ENCODE results near the gene TBCE. TPM values are rescaled to one million over a fixed set of nuclear protein-coding genes. Genes with fewer than 3 reads are reported as not detected.

TBCE gene
- total and polyA plus RNA-seq, 9 of the 15 experiments (the other 6 are each of a cell fraction or from before 2014, with no cell fraction given) = 52.6 to 92.1 (median 82.1) TPM

- peak; percentile 61 for TF ChIP-seq CEBPB (tag; IDR thresholded peaks at IDR 0.05)
- no peak for TF ChIP-seq CHAMP1 (IDR thresholded peaks at IDR 0.05)
- TF ChIP-seq HNRNPK (IDR thresholded peaks at IDR 0.05; ENCODE audit: low read depth, low read length, poor library complexity, severe bottlenecking) = no peak
- TF ChIP-seq TARDBP (IDR thresholded peaks at IDR 0.05) = no peak
- peak; percentile 37; the same call in 1 of the 2 replicates for TF ChIP-seq NCOR1 (IDR thresholded peaks at IDR 0.05)
- TF ChIP-seq ILK (tag; IDR thresholded peaks at IDR 0.05; ENCODE audit: borderline replicate concordance, low read depth) = no peak
- no peak for TF ChIP-seq ZNF586 (CRISPR knock-in tag; conservative IDR thresholded peaks at IDR 0.05)
- no peak for TF ChIP-seq GTF2A2 (tag; IDR thresholded peaks at IDR 0.05)
- peak; percentile 66 for TF ChIP-seq BRD9 (IDR thresholded peaks at IDR 0.05; ENCODE audit: low read depth, partially characterized antibody)
- TF ChIP-seq ZFP36 (IDR thresholded peaks at IDR 0.05; ENCODE audit: low read depth, low read length, partially characterized antibody) = peak; percentile 75
- peak; percentile 55 for TF ChIP-seq DPF2 (IDR thresholded peaks at IDR 0.05)
- 0 out of 2 replicates have a peak, but pooled peaks have one; percentile 7 for TF ChIP-seq JUND (IDR thresholded peaks at IDR 0.05; ENCODE audit: borderline replicate concordance, low read depth, low read length)
- TF ChIP-seq JUND (tag; IDR thresholded peaks at IDR 0.05; ENCODE audit: borderline replicate concordance, low read depth, low read length) = no peak
- no peak for TF ChIP-seq CEBPZ (IDR thresholded peaks at IDR 0.05; ENCODE audit: borderline replicate concordance, low read depth, low read length)
- TF ChIP-seq EGR1 (conservative IDR thresholded peaks at IDR 0.05) = no peak
- peak; percentile 57; the same call in 1 of the 2 replicates for TF ChIP-seq HDAC2 (IDR thresholded peaks at IDR 0.05)
- TF ChIP-seq SNIP1 (IDR thresholded peaks at IDR 0.05; ENCODE audit: low read depth) = no peak
- no peak for TF ChIP-seq HNRNPUL1 (IDR thresholded peaks at IDR 0.05; ENCODE audit: low read length)
- no peak for TF ChIP-seq CBX1 (IDR thresholded peaks at IDR 0.05; ENCODE audit: low read depth)
- peak; percentile 30; the same call in 1 of the 2 replicates for TF ChIP-seq GATA2 (CRISPR knock-in tag; IDR thresholded peaks at IDR 0.05)
- TF ChIP-seq KDM1A (IDR thresholded peaks at IDR 0.05) = peak; percentile 91 to 92
- no peak for TF ChIP-seq NCOA4 (IDR thresholded peaks at IDR 0.05; ENCODE audit: partially characterized antibody)
- no peak for TF ChIP-seq ZNF780A (CRISPR knock-in tag; IDR thresholded peaks at IDR 0.05)
- no peak for TF ChIP-seq ZNF57 (CRISPR knock-in tag; IDR thresholded peaks at IDR 0.05)
- no peak for TF ChIP-seq MTA3 (IDR thresholded peaks at IDR 0.05; ENCODE audit: borderline replicate concordance)
- no peak for TF ChIP-seq RAD51 (IDR thresholded peaks at IDR 0.05; ENCODE audit: borderline replicate concordance, low read depth)
Observed at GRCh38 chr1:235408503-235408960, 41.3 kb downstream of the TBCE start (continued).
